SHP77 (cell line): ENCODE results near the gene CEACAM6.
"Not testable (repeated sequence)": the region's sequence is repeated elsewhere in the genome, so short reads cannot be mapped to it uniquely, and the experiment has no call there.

Experiments used
- DNase-seq, 2 experiments: peaks; one replicate each; lab custom pipeline; 2025; lab: John Stamatoyannopoulos, UW

CEACAM6 gene

GRCh38 chr19:41755328-41755913 lies at the start of gene CEACAM6:
CEACAM6 (plus strand) TSS chr19:41755530; CDS start chr19:41755639, 109 bp downstream.
- DNase-seq: no peak

GRCh38 chr19:41706741-41707501 lies 48.4 kb upstream of the CEACAM6 start:
- DNase-seq: peak; percentile 63

- DNase-seq: peak in 1 of 2 experiments; percentile 7
Measured at GRCh38 chr19:41707502-41707812, 47.9 kb upstream of the CEACAM6 start.

GRCh38 chr19:41707871-41708371 lies 47.4 kb upstream of the CEACAM6 start:
- DNase-seq: no peak

- DNase-seq: no peak
Measured at GRCh38 chr19:41708481-41708880, 46.8 kb upstream of the CEACAM6 start, which contains the start of gene CEACAM5. CEACAM5 (plus strand) TSS chr19:41708626; CDS start chr19:41708732, 106 bp downstream.

GRCh38 chr19:41709516-41709915 lies 45.8 kb upstream of the CEACAM6 start:
- not testable (repeated sequence) for DNase-seq

GRCh38 chr19:41709951-41710645 lies 45.2 kb upstream of the CEACAM6 start:
- DNase-seq: no peak

- no peak for DNase-seq
Measured at GRCh38 chr19:41711376-41712261, 43.7 kb upstream of the CEACAM6 start.

GRCh38 chr19:41714598-41714997 lies 40.7 kb upstream of the CEACAM6 start:
- DNase-seq: no peak

GRCh38 chr19:41718761-41719160 lies 36.6 kb upstream of the CEACAM6 start:
- no peak for DNase-seq

GRCh38 chr19:41720103-41720502 lies 35.2 kb upstream of the CEACAM6 start:
- DNase-seq: no peak

- no peak for DNase-seq
Measured at GRCh38 chr19:41726493-41726892, 28.8 kb upstream of the CEACAM6 start.

- DNase-seq: no peak
Measured at GRCh38 chr19:41734156-41734555, 21.2 kb upstream of the CEACAM6 start.

- peak; percentile 31 to 38 for DNase-seq
Measured at GRCh38 chr19:41734585-41734984, 20.7 kb upstream of the CEACAM6 start.

GRCh38 chr19:41735071-41735600 lies 20.2 kb upstream of the CEACAM6 start:
- DNase-seq: no peak

GRCh38 chr19:41739361-41739760 lies 16.0 kb upstream of the CEACAM6 start:
- no peak for DNase-seq

- no peak for DNase-seq
Measured at GRCh38 chr19:41740415-41741243, 14.7 kb upstream of the CEACAM6 start.

GRCh38 chr19:41741244-41741554 lies 14.1 kb upstream of the CEACAM6 start:
- no peak for DNase-seq

GRCh38 chr19:41744850-41745249 lies 10.5 kb upstream of the CEACAM6 start:
- DNase-seq: no peak

GRCh38 chr19:41745756-41746155 lies 9.6 kb upstream of the CEACAM6 start:
- no peak for DNase-seq
